Mesendoderm (in vitro differentiated cells): ENCODE measurements around the gene CABLES1.
A peak's percentile ranks its signal among the peaks of the same experiment; 100 is the strongest.

ENCODE experiments used
- DNase-seq: peaks from one replicate; pipeline ENCODE4 v3.0.0; 2013
- H2AK5ac ChIP-seq: 2 replicates; pipeline ENCODE4 v1.6.1; 2013; ENCODE audit warnings: low read length, inconsistent platforms
- H2BK120ac ChIP-seq: 2 replicates; pipeline ENCODE4 v1.6.1; 2013; ENCODE audit warnings: low read depth, mild to moderate bottlenecking, low read length, moderate library complexity, mixed read lengths
- H2BK15ac ChIP-seq: replicated peaks from 2 replicates; pipeline ENCODE4 v1.6.1; 2013; ENCODE audit warnings: low read depth, mild to moderate bottlenecking, moderate library complexity
- H2BK5ac ChIP-seq: 2 replicates; pipeline ENCODE4 v1.6.1; 2013; ENCODE audit warnings: low read length, inconsistent platforms
- H3K18ac ChIP-seq: 2 replicates; pipeline ENCODE4 v1.6.1; 2013; ENCODE audit warnings: mild to moderate bottlenecking, low read length, mixed read lengths
- H3K23ac ChIP-seq: one replicate; pipeline ENCODE4 v1.6.1; 2013; ENCODE audit warnings: low read length
- H3K27ac ChIP-seq: 2 replicates; pipeline ENCODE4 v1.5.1; 2013; ENCODE audit warnings: low read depth, mild to moderate bottlenecking, inconsistent platforms, low read length, moderate library complexity
- H3K27me3 ChIP-seq: 2 replicates; pipeline ENCODE4 v1.6.1; 2013; ENCODE audit warnings: low read length, control low read depth, mild to moderate bottlenecking, inconsistent platforms; ENCODE audit not compliant: insufficient read depth, poor library complexity
- H3K36me3 ChIP-seq: 2 replicates; pipeline ENCODE4 v1.6.1; 2013; ENCODE audit warnings: low read length, inconsistent platforms; ENCODE audit not compliant: control insufficient read depth, insufficient read depth
- H3K4ac ChIP-seq: one replicate; pipeline ENCODE4 v1.6.1; 2013; ENCODE audit warnings: low read depth, mild to moderate bottlenecking, low read length, moderate library complexity
- H3K4me1 ChIP-seq: 2 replicates; pipeline ENCODE4 v1.6.1; 2013; ENCODE audit warnings: low read depth, low read length, inconsistent platforms; ENCODE audit not compliant: control insufficient read depth
- H3K4me2 ChIP-seq: 2 replicates; pipeline ENCODE4 v1.6.1; 2013; ENCODE audit warnings: low read length
- H3K4me3 ChIP-seq: 2 replicates; pipeline ENCODE4 v1.5.1; 2013; ENCODE audit warnings: mild to moderate bottlenecking, low read length
- H3K56ac ChIP-seq: one replicate; pipeline ENCODE4 v1.6.1; 2013; ENCODE audit warnings: low read length
- H3K79me1 ChIP-seq: 2 replicates; pipeline ENCODE4 v1.6.1; 2013; ENCODE audit warnings: low read length, inconsistent platforms
- H3K79me2 ChIP-seq: 2 replicates; pipeline ENCODE4 v1.6.1; 2013; ENCODE audit warnings: mild to moderate bottlenecking, low read length; ENCODE audit not compliant: control insufficient read depth, insufficient read depth
- H3K9ac ChIP-seq: 2 replicates; pipeline ENCODE4 v1.6.1; 2013; ENCODE audit warnings: low read length, inconsistent platforms
- H4K5ac ChIP-seq: one replicate; pipeline ENCODE4 v1.6.1; 2013; ENCODE audit warnings: low read length
- H4K8ac ChIP-seq: one replicate; pipeline ENCODE4 v1.6.1; 2013; ENCODE audit warnings: low read depth, mild to moderate bottlenecking, control low read depth, low read length, moderate library complexity
- WGBS: extraction: QIAGEN DNeasy Blood & Tissue Kit; methylation state at CpG from one replicate; pipeline ENCODE4 v1.1.7; 2013; ENCODE audit warnings: low lambda C conversion rate, missing lambda C conversion rate; ENCODE audit not compliant: insufficient coverage; ENCODE audit errors: extremely low coverage; 5-methylcytosine and 5-hydroxymethylcytosine counted together

The CABLES1 gene

DNA sequence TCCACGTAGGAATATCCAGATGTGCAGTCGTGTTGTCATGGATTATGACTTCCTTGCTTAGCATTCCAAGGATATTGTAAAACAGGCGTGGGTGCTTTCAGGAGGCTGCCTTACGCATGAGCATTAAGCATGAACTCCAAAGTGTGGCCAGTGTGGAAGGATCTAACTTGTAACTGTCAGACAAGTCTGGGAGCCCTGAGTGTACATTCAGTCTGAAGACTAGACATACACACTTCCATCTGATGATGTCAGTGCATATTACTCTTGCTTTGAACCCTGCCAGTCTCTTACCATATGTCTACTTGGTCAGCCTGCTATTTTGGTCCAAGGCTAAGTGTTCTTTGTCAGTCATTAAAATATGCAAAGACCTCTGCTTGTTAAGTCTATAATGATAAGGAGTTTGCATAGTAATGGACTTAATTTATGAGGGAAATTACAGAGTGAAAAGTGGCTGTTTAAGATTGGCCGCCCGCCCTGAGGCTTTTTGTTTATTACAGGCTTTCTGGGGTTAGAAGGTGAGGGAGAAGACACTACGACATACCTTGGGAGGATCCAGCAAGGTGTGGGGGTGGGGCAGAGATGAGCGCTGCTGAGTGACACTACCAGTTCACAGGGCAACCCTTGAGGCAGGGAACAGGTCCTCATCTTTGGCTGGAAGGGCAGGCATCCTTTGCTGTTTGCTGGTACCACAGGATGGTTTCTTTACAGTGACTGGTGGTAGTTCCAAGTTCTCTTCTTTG, 48.3 kb downstream of the CABLES1 start:
- Histone ChIP-seq H2AK5ac (no peak overlapping the region), H3K79me2 (peaks cover 17% of the 10 kb centered on the region), H3K9ac (no peak overlapping the region), H3K36me3 (no peaks in the 10 kb centered on the region), H3K56ac (no peak overlapping the region), H3K4me1 (peaks cover 5% of the 10 kb centered on the region), H3K4me3 (no peak overlapping the region), H4K5ac (no peak overlapping the region), H3K27me3 (no peaks in the 10 kb centered on the region), H3K4ac (no peak overlapping the region), H3K79me1 (peaks cover 22% of the 10 kb centered on the region), H2BK5ac (no peak overlapping the region), H3K27ac (no peak overlapping the region), H2BK120ac (no peak overlapping the region), H3K23ac (no peak overlapping the region), H3K4me2 (no peak overlapping the region), H3K18ac (no peak overlapping the region), H4K8ac (no peak overlapping the region), H2BK15ac (no peak overlapping the region)
- DNase-seq, result no peak
- WGBS, result no CpG with 5 or more reads among the region's 8 CpGs

DNA sequence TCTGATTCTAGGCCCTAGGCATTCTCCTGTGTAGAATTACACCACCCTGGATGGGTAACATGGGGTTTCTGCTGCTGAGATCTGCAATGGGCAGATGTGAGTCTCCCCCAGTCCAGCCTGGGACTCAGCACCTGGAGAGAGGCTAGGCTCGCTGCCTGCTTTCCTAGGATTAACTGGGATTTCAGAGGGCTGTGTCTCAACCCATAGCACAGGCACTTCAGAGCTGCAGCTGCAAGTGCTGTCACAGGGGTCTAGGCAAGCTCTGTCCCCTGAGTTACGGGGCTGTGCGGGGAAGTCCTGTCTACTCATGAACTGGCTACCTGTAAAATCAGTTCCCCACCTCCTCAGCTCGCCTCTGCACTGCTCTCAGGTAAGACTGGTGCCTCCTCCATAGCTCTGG, 51.5 kb downstream of the CABLES1 start:
- H3K4me3 ChIP-seq, result no peak overlapping the region
- no peak overlapping the region for H3K18ac ChIP-seq
- peaks cover 20% of the 10 kb centered on the region for H3K79me1 ChIP-seq
- peak overlapping the region; percentile 56 for H4K5ac ChIP-seq
- no peak overlapping the region for H2AK5ac ChIP-seq
- H3K27ac ChIP-seq, result no peak overlapping the region
- peaks cover 13% of the 10 kb centered on the region for H3K79me2 ChIP-seq
- no peaks in the 10 kb centered on the region for H3K27me3 ChIP-seq
- no peak overlapping the region for H3K9ac ChIP-seq
- no CpG with 5 or more reads among the region's 4 CpGs for WGBS
- H2BK15ac ChIP-seq, result no peak overlapping the region
- peak overlapping the region; percentile 34 for H3K56ac ChIP-seq
- H3K4ac ChIP-seq, result no peak overlapping the region
- H3K4me1 ChIP-seq, result peaks cover 5% of the 10 kb centered on the region
- H3K23ac ChIP-seq, result no peak overlapping the region
- no peak overlapping the region for H2BK5ac ChIP-seq
- no peak overlapping the region for H4K8ac ChIP-seq
- H3K36me3 ChIP-seq, result no peaks in the 10 kb centered on the region
- no peak overlapping the region for H2BK120ac ChIP-seq
- no peak overlapping the region for H3K4me2 ChIP-seq
- no peak for DNase-seq

DNA sequence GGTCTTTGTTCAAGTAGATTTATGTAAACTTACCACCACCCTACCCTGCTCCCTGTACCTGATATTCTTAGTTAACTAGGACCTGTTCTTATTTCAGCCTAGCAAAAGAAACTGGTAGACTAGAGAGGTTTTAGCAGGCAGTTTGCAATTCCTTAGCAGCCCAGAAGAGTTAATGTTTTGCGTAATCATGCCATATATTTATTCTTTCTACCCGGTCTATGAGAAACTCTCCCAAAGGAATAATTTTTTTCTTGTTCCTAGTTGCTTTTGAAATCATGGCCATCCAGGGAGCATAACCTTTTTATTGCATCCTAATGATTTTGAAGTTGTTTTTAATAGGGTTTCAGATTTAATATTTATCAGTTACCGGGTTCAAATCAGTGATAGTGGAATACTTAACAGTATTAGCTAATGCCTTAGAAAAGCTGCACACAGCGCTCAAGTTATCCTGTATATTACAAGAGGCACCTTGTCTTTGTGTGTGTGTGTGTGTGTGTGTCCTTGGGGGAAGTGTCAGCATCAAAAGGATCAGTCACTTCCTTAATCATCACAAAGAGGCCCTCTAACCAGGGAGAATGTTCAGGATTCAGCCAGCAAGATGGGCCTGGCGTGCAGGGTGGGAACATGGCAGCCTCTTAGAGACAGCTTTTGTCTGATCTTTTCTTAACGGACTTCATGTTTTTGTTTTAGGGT, 52.9 kb downstream of the CABLES1 start:
- H3K79me1 ChIP-seq, result peaks cover 17% of the 10 kb centered on the region
- H2BK5ac ChIP-seq, result no peak overlapping the region
- WGBS, result no CpG with 5 or more reads among the region's 6 CpGs
- H3K36me3 ChIP-seq, result no peaks in the 10 kb centered on the region
- H2BK120ac ChIP-seq, result no peak overlapping the region
- no peaks in the 10 kb centered on the region for H3K27me3 ChIP-seq
- H2AK5ac ChIP-seq, result no peak overlapping the region
- H3K4me3 ChIP-seq, result no peak overlapping the region
- H3K56ac ChIP-seq, result no peak overlapping the region
- no peak overlapping the region for H2BK15ac ChIP-seq
- no peak overlapping the region for H3K27ac ChIP-seq
- no peak overlapping the region for H3K4ac ChIP-seq
- no peak overlapping the region for H3K9ac ChIP-seq
- H3K4me2 ChIP-seq, result no peak overlapping the region
- H3K18ac ChIP-seq, result no peak overlapping the region
- H4K8ac ChIP-seq, result no peak overlapping the region
- H3K79me2 ChIP-seq, result peaks cover 11% of the 10 kb centered on the region
- H4K5ac ChIP-seq, result no peak overlapping the region
- DNase-seq, result no peak
- H3K23ac ChIP-seq, result no peak overlapping the region
- peaks cover 5% of the 10 kb centered on the region for H3K4me1 ChIP-seq

DNA sequence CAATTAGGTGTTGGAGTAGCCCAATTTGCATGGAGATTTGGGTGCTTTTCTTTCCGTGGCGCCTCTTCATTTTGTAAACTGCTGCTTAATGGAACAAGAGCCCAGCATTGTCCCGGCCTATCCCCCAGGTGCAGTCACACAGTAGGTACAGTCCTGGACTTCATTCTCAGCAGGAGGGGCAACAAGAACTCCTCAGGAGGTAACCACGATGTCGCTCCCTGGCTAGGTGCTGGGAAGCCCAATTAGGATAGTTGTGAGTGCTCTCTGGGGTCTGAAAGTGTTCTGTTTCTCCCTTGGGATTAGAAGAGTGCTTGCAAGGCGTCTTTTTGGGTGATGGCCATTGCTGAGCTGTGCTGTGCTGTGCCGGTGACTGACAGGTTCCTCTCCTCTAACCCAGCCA, 53.8 kb downstream of the CABLES1 start:
- H3K4ac ChIP-seq, result no peak overlapping the region
- H3K23ac ChIP-seq, result no peak overlapping the region
- H2BK5ac ChIP-seq, result no peak overlapping the region
- H3K4me3 ChIP-seq, result no peak overlapping the region
- no peak overlapping the region for H4K5ac ChIP-seq
- H3K4me1 ChIP-seq, result no peaks in the 10 kb centered on the region
- H2AK5ac ChIP-seq, result no peak overlapping the region
- H3K79me1 ChIP-seq, result peaks cover 10% of the 10 kb centered on the region
- no peak overlapping the region for H3K4me2 ChIP-seq
- H3K36me3 ChIP-seq, result no peaks in the 10 kb centered on the region
- H4K8ac ChIP-seq, result no peak overlapping the region
- H2BK120ac ChIP-seq, result no peak overlapping the region
- no peak overlapping the region for H3K56ac ChIP-seq
- H3K79me2 ChIP-seq, result peaks cover 7% of the 10 kb centered on the region
- H3K18ac ChIP-seq, result no peak overlapping the region
- H3K9ac ChIP-seq, result no peak overlapping the region
- H2BK15ac ChIP-seq, result no peak overlapping the region
- WGBS, result no CpG with 5 or more reads among the region's 7 CpGs
- no peak for DNase-seq
- no peak overlapping the region for H3K27ac ChIP-seq
- no peaks in the 10 kb centered on the region for H3K27me3 ChIP-seq

DNA sequence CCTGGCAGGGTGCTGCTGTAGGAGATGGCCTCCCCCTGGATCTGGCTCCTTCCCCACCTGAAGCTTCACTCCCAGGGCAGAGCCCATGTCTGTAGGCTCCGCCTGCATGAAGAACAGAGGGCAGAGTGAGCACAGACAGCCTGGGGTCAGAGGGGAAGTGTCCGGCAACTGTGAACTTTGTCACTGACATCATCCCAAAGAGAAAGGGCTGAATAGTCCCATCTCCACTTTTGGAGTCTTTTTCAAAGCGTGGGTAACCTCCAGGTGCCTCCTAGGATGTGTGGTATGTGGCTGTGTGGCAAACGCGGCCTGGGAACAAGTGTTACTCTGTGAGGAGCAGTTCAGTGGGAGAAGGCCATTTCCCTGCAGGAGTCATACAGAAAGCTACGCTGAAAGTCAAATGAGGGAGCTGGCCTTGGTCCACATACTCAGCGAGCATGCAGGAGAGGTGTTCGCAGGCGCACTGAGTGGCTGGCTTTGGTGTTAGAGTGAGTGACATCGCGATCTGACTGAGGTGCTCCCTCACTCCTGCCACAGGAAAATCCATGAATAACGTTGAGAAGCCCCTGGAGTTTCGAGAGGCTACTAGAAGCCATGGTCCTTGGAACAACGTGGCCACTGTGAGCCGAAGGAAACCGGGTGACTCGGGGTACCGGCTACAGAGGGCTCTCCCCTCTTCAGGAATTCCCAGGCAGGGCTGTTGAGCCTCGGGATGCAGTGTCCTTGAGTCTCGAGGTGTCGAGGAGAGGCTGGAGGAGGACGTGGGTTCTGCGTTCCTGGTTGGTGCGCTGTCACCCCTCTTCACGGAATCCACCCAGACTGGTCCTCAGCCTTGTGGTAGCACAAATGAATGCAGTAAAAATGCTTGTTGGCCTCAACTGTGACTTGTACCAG, 54.7 kb downstream of the CABLES1 start:
- H2BK5ac ChIP-seq, result no peak overlapping the region
- no peak overlapping the region for H4K5ac ChIP-seq
- no peak overlapping the region for H3K18ac ChIP-seq
- peaks cover 9% of the 10 kb centered on the region for H3K79me1 ChIP-seq
- H2AK5ac ChIP-seq, result no peak overlapping the region
- no peak overlapping the region for H3K4ac ChIP-seq
- no CpG with 5 or more reads among the region's 25 CpGs for WGBS
- H2BK15ac ChIP-seq, result no peak overlapping the region
- H3K9ac ChIP-seq, result no peak overlapping the region
- no peaks in the 10 kb centered on the region for H3K27me3 ChIP-seq
- no peak overlapping the region for H3K56ac ChIP-seq
- no peak overlapping the region for H3K27ac ChIP-seq
- no peak overlapping the region for H3K4me2 ChIP-seq
- peaks cover 6% of the 10 kb centered on the region for H3K79me2 ChIP-seq
- no peaks in the 10 kb centered on the region for H3K36me3 ChIP-seq
- no peak for DNase-seq
- no peak overlapping the region for H4K8ac ChIP-seq
- no peak overlapping the region for H2BK120ac ChIP-seq
- H3K4me3 ChIP-seq, result no peak overlapping the region
- no peak overlapping the region for H3K23ac ChIP-seq
- H3K4me1 ChIP-seq, result peaks cover 2% of the 10 kb centered on the region
